GM18951 (cell line): Measurements from ENCODE around the gene FOXE3.

Source experiments
- POLR2A ChIP-seq: IDR thresholded peaks from 4 replicates; pipeline ENCODE4 v1.6.1; 2011; ENCODE audit warnings: mild to moderate bottlenecking; ENCODE audit not compliant: insufficient read length, insufficient read depth; ENCODE audit errors: extremely low read depth
- in situ Hi-C: fragments of 300-500 bp; cut with MboI; formaldehyde crosslinking; loops from one replicate; pipeline ENCODE4 v1.12.0; 2022; ENCODE audit warnings: low sequenced_read_pairs, mixed read lengths, inconsistent platforms; ENCODE audit not compliant: unreplicated experiment

The FOXE3 gene

DNA sequence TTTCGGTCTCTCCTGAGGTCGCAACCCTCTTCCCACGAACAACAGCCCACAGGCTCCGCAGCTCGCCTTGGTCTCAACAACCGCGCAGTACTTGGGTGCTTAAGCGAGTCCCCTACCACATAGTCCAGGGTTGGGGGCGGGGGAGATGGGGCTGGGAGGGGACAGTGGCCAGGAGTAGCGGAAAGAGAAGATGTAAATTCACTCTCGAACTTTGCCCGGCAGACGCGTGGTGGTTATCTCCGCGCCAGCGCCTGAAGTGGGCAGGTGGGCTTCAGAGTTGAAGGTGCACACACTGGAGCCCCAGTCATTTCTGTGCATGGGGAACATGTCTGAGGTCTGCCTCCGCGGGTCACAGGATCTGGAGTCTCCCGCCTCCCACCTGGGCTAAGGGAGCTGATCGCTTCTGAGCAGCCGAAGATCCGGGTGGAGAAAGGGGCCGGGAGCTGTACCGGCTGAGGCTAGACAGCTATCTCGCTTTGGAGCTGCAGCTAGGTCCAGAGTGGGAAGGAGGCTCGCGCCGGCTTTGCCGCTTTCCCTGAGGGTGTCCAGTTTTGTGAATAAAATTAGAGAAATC is 17.5 kb downstream of the FOXE3 start:
- TF ChIP-seq POLR2A, result no peak
- in situ Hi-C loops, result loop anchor here (5.0 kb wide), 1 partner anchor 279 kb away; no protein-coding TSS in a partner anchor

DNA sequence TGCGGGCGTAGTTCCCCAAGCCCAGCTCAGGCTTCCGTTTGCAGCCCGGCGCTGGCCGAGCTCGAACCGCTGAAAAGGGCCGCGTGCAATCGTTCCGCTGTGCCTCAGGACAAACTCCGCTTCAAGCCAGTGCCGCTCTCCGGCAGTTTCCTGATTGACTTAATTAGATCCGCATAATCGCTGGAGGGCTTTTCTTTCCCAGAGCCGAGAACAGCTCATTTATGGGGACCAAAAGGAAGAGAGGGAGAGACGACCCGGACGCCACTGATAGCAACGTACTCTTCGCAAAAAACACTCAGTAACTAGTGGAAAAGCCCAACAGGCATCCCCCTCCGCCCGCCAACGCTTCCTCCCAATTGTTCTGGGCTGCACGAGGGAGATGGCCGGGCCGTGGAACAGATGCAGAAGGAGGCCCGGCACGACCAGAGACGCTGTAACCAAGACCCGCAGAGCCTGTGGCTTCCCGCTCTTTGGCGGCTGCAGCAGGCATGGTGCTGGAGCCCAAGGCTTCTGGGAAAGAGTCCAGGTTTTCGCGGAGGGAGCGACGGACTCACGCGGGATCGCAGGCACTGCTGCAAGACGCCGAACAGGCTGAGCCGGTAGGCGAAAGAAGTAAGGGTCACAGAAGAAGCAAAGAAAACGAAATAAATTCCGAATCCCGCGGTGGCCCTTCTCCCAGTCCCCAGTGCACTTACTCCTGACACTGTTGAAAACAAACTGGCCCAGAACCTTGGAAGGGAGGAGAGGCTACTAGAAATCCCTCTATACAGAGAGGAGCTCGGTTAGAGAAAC is 18.2 kb downstream of the FOXE3 start:
- no peak for TF ChIP-seq POLR2A
- in situ Hi-C loops, result loop anchor here (5.0 kb wide), 1 partner anchor 278 kb away; no protein-coding TSS in a partner anchor

DNA sequence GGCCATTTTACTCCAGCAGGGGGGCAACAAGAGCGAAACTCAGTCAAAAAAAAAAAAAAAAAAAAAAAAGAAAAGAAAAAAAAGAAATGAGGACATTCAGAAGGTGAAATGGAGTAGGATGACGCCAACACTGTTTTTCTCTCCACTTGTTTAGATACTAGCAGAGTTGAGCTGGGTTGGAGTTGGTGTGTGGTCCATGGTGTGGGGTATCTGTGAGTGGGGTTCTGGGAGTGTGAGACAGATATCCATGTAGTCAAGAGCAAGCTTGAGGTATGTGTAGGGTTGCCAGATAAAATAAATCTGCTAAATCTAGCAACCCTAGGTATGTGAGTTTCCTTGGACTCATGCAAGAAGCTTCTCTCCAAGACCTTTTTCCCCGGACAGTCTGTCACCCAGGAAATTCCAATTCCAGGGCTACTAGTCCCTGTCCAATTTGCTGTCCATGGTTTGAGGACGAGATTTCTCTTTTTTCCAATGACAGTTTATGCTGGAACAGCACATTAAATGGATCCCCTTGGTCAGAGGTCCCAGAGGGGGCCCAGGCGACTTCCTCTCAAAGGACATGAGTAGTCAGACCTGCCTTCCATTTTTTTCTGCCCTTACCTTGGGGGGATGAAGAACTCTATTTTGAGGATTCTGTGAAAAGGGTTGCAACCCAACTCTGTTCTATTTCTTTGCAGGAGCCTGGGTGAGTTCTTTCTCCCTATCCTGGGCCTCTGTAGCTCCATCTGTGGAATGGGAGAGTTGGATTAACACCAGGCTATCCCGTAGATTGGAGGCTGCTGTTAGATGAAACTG is 19.6 kb downstream of the FOXE3 start:
- in situ Hi-C loops, result no loop called here
- no peak for TF ChIP-seq POLR2A

DNA sequence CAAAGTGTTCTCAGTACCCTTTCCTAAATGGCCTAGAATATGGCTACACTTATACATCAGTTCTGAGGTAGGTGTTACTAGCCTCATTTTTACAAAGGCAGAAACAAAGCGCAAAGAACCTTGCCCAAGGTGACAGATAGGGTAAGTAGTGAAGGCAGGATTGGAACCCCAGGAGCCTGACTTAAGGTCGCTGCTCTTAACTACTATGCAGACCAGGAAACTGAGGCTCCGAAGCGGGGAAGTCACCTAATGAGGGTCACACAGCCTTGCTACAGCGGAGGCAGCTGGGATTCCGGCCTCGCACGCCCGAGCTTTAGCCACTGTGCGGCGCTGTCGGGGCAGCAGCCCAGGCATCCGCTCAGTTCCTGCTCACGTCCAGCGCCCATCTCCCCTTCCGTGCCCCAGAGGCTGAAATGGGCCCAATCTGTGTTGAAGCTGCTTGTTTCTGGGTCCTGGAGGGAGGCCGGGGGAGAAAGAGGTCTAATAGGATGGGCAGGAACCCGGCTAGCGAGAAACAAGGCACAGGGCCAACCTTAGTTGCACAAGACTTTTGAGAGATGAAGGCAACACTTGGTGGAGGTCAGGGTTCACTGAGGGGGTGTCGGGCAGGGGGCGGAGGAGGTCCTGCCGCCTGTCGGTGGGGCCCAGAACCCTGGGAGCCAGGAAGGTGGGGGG is 20.4 kb downstream of the FOXE3 start:
- in situ Hi-C loops, result no loop called here

DNA sequence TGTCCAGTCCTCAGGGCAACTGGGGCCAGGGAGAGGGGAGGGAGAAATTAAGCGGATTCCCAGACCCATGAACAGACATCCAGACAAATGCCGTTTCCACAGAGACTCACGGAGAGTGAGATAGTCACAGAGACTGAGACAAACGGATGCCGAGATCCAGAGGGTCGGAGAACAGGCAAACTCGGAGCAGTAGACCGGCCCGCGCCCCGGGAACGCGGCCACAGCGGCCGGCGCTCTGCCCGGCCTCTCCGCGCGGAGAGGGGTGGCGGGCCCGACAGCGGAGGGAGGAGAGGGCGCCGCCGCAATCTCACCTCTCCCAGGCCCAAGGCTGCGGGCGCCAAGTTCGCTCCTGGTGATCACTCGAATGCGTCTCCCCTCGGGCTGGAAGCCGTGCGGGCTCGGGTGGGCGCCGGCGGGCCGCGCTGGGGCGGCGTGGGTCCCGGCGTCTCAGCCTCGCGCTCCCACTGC is 20.9 kb downstream of the FOXE3 start:
- TF ChIP-seq POLR2A, result no peak

More for the DNA sequence above, 20.4 kb downstream of the FOXE3 start:
- peak; percentile 39 for TF ChIP-seq POLR2A

DNA sequence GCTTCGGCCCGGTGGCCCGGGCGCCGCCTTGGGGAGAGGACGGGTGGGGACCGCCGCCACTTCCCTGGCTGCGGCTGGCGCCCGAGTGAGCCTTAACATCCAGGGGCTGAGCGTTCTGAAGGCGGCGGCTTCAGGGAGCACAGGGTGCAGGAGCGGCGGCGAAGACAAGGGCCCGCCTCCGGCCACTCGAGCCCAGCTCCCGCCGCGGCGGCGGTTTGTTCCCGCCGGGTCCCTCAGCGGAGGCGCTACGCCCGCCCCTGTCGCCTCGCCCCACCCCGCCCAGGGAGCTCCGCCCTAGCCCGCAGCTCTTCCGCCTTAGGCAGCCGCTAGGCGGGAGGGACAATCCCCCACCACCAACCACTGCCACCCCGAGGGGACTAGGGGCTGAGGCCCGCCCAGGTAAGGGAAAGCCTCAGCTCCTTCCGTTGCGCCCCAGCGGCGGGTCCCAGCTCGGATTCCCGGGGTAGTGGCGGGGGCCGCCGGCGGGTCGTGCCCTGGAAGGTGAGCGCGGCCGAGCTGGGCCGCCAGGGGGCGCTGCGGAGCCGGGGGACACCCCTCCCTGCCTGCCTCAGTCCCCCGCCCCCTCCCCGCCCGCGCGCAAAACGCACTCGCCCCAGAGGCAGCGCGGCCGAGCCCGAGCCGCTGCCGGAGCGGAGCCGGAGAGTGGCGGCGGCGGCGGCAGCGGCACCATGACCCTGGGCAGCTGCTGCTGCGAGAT is 21.5 kb downstream of the FOXE3 start, which contains the start of gene FOXD2:
Gene FOXD2, plus strand, starts transcription at position 598 of the 718 bp plus-strand sequence. Its CDS starts 92 bp downstream, at position 690.
- peak; percentile 72 for TF ChIP-seq POLR2A
- in situ Hi-C loops, result no loop called here

More for the DNA sequence above, 20.9 kb downstream of the FOXE3 start:
- in situ Hi-C loops, result no loop called here

DNA sequence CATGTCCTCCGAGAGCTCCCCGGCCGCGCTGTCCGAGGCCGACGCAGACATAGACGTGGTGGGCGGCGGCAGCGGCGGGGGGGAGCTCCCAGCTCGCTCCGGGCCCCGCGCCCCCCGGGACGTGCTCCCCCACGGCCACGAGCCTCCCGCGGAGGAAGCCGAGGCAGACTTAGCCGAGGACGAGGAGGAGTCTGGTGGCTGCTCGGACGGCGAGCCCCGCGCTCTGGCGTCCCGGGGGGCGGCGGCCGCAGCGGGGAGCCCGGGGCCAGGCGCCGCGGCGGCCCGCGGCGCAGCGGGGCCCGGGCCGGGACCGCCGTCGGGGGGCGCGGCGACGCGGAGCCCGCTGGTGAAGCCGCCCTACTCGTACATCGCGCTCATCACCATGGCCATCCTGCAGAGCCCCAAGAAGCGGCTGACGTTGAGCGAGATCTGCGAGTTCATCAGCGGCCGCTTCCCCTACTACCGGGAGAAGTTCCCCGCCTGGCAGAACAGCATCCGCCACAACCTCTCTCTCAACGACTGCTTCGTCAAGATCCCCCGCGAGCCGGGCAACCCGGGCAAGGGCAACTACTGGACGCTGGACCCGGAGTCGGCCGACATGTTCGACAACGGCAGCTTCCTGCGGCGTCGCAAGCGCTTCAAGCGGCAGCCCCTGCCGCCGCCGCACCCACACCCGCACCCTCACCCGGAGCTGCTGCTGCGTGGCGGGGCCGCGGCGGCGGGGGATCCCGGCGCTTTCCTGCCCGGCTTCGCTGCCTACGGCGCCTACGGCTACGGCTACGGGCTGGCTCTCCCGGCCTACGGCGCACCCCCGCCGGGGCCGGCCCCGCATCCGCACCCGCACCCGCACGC is 22.3 kb downstream of the FOXE3 start:
- in situ Hi-C loops, result no loop called here
- TF ChIP-seq POLR2A, result no peak

DNA sequence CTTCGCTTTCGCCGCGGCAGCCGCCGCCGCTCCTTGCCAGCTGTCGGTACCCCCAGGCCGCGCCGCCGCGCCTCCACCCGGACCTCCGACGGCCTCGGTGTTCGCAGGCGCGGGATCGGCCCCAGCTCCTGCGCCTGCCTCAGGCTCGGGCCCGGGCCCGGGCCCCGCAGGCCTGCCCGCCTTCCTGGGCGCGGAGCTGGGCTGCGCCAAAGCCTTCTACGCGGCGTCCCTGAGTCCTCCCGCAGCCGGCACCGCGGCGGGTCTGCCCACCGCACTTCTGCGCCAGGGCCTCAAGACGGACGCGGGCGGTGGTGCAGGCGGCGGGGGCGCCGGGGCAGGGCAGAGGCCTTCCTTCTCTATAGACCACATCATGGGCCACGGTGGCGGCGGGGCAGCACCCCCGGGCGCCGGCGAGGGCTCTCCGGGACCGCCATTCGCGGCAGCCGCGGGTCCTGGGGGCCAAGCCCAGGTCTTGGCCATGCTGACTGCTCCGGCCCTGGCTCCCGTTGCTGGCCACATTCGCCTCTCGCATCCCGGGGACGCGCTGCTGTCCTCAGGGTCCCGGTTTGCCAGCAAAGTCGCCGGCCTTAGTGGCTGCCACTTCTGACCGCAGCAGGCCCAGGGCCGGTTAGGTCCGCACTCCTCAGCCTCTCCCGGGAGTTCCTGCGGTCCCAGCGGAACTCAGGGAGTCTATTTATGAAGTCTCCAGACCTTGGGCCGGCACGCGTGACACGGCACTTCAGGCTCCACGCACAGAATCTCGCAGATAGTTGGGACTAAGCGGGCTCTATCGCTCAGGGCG is 23.1 kb downstream of the FOXE3 start:
- in situ Hi-C loops, result no loop called here
- TF ChIP-seq POLR2A, result no peak

DNA sequence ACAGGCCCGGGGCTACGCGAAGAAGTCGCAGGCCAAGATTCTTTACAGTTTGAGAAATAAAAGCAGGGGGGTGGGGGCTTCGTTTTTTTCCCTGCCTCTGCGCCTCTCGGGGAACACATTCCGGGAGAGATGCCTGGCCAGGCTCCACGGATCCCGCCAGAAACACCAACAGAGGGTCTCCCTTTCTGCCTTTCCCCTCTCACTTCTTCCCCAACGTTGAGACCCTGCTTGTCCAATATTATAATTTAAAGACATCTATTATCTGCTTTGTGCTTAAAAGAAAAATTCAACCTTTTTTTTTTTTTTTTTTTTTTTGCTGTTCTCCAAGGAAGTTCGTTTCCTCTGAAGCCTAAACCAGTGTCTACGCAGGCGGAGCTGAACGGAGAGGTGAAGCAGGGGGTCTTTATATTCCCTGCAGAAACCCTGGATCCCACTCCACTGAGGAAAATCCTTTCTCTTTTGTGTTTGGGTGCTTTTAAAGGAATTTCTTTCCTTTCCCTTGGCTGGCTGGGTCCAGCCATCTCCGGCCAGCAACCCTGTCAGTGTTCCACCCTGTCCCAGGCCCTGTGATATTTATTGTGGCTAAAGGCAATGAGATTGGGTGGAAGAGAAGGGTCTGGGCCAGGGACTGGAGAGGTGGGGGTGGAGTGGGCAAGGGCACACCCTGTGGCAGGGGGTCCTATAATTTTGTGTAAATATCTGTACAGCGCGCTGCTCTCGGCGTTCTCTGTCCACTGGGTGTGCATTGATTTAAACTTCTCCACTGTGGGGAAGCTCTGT is 23.9 kb downstream of the FOXE3 start:
- no peak for TF ChIP-seq POLR2A
- in situ Hi-C loops, result no loop called here

DNA sequence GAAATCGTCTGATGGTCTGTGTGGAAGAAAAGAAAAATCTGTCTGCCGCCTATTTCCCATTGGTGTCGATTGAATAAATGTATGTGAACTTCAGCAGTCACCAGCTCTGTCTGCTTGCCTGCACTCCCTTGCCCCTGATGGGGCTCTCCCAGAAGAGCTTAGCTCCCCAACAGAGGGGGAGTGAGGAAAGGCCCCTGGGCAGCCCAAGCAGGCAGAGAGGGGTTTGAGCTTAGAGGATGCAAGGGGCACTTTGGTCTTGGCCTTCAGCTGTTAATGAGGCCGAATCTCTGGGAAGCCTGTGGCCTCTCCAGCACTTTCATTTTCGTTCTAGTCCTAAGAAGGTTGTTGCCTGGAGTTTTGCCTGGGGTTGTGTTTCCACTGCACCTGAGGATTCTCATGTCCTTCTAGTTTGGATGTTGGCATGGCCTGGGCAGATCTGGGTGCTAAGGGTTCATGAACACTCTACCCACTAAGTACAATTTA is 24.6 kb downstream of the FOXE3 start:
- in situ Hi-C loops, result no loop called here

More for the DNA sequence above, 24.6 kb downstream of the FOXE3 start:
- TF ChIP-seq POLR2A, result no peak
